B cell (primary cell): ENCODE measurements around the gene RIPPLY2. TPM values are rescaled to one million over a fixed set of nuclear protein-coding genes. Genes with fewer than 3 reads are reported as not detected.

ENCODE experiments used
- ATAC-seq: fragments of 200-7000 bp; cut with Tn5 transposase; one replicate; pipeline ENCODE4 v1.10.0; 2021; ENCODE audit warnings: low read depth, mild to moderate bottlenecking, moderate number of reproducible peaks, moderate library complexity
- CTCF ChIA-PET: fragments of 350-600 bp; sonication (Branson Sonifier 250); formaldehyde crosslinking; loops from one replicate; lab custom pipeline; 2021; ENCODE audit warnings: antibody characterized with exemption, inconsistent platforms; lab: Charles Lee
- POLR2A ChIA-PET: fragments of 350-600 bp; sonication (Branson Sonifier 250); formaldehyde crosslinking; loops from one replicate; lab custom pipeline; 2021; ENCODE audit warnings: antibody characterized with exemption; lab: Charles Lee
- DNase-seq: peaks from one replicate; pipeline ENCODE4 v3.0.0; 2013
- H2AFZ ChIP-seq: 2 replicates; pipeline ENCODE4 v1.6.1; 2012; ENCODE audit warnings: mild to moderate bottlenecking, low read depth, low read length; ENCODE audit not compliant: insufficient read depth, poor library complexity, severe bottlenecking
- H3K27ac ChIP-seq, 2 donors: 1 replicate in 1 of 2; 2 replicates in 1 of 2; pipeline ENCODE4 v1.5.1; 2012 to 2013; ENCODE audit warnings: low read length in 2 of 2, mild to moderate bottlenecking in 2 of 2, moderate library complexity in 1 of 2
- H3K27me3 ChIP-seq, 4 experiments: fragments of 200-600 bp in 1 of 4; sonication (generic) in 1 of 4; replicated peaks in 1 of 4; 1 replicate in 2 of 4; 2 replicates in 2 of 4; pipeline versions ENCODE4 v1.6.1 to v1.7.0; 2013 to 2016; ENCODE audit warnings: low read length in 3 of 4, mild to moderate bottlenecking in 2 of 4, mixed read lengths in 1 of 4, moderate library complexity in 1 of 4; ENCODE audit not compliant: insufficient read depth in 4 of 4, control insufficient read depth in 3 of 4; ENCODE audit errors: control extremely low read depth in 1 of 4
- H3K36me3 ChIP-seq, 2 experiments: replicated peaks in 1 of 2; 1 replicate in 1 of 2; 2 replicates in 1 of 2; pipeline versions ENCODE4 v1.6.1 to v1.7.1; 2013; ENCODE audit warnings: low read length in 1 of 2; ENCODE audit not compliant: insufficient read depth in 2 of 2, control insufficient read depth in 1 of 2; ENCODE audit errors: control extremely low read depth in 1 of 2, extremely low read depth in 1 of 2
- H3K4me1 ChIP-seq, 2 donors: fragments of 200-600 bp in 1 of 2; sonication (generic) in 1 of 2; 1 replicate in 1 of 2; 2 replicates in 1 of 2; pipeline versions ENCODE4 v1.5.1 to v1.6.1; 2013 to 2017; ENCODE audit warnings: low read length in 2 of 2; ENCODE audit not compliant: control insufficient read depth in 2 of 2, insufficient read depth in 2 of 2
- H3K4me2 ChIP-seq: replicated peaks from 2 replicates; pipeline ENCODE3; 2012; ENCODE audit warnings: mild to moderate bottlenecking, low read depth, low read length; ENCODE audit not compliant: poor library complexity, severe bottlenecking
- H3K4me3 ChIP-seq, 5 experiments: fragments of 200-600 bp in 1 of 5; sonication (generic) in 1 of 5; 1 replicate in 3 of 5; 2 replicates in 2 of 5; pipeline versions ENCODE4 v1.5.1 to v1.7.0; 2011 to 2016; ENCODE audit warnings: low read length in 4 of 5, mild to moderate bottlenecking in 4 of 5, low read depth in 2 of 5, control low read depth in 1 of 5, moderate library complexity in 1 of 5; ENCODE audit not compliant: insufficient read depth in 1 of 5; ENCODE audit errors: control extremely low read depth in 1 of 5, extremely low read depth in 1 of 5
- H3K79me2 ChIP-seq: fragments of 200-600 bp; sonication (generic); one replicate; pipeline ENCODE4 v1.6.0; 2016; ENCODE audit warnings: low read length; ENCODE audit not compliant: control insufficient read depth, insufficient read depth
- H3K9ac ChIP-seq: fragments of 200-600 bp; sonication (generic); 2 replicates; pipeline ENCODE4 v1.6.1; 2017; ENCODE audit warnings: mild to moderate bottlenecking, low read length, moderate library complexity
- H3K9me3 ChIP-seq, 3 donors: one replicate each; pipeline versions ENCODE4 v1.6.1 to v1.7.1; 2013; ENCODE audit warnings: low read length in 2 of 3; ENCODE audit not compliant: control insufficient read depth in 2 of 3, insufficient read depth in 1 of 3; ENCODE audit errors: control extremely low read depth in 1 of 3
- H4K20me1 ChIP-seq: 2 replicates; pipeline ENCODE4 v1.6.0; 2012; ENCODE audit warnings: mild to moderate bottlenecking, low read length; ENCODE audit not compliant: insufficient read depth, control insufficient read depth, poor library complexity, severe bottlenecking
- H3K27ac Mint-ChIP-seq: one replicate; pipeline ENCODE4 v1.8.0; 2021; ENCODE audit warnings: mixed read lengths
- H3K27me3 Mint-ChIP-seq: one replicate; pipeline ENCODE4 v1.8.0; 2021; ENCODE audit warnings: mixed read lengths
- H3K4me1 Mint-ChIP-seq: one replicate; pipeline ENCODE4 v1.8.0; 2021; ENCODE audit warnings: mixed read lengths
- H3K4me3 Mint-ChIP-seq: one replicate; pipeline ENCODE4 v1.8.0; 2021; ENCODE audit warnings: mixed read lengths
- H3K9me3 Mint-ChIP-seq: one replicate; pipeline ENCODE4 v1.8.0; 2022; ENCODE audit warnings: mixed read lengths; ENCODE audit not compliant: insufficient read depth
- CTCF ChIP-seq: fragments of 200-600 bp; IDR thresholded peaks from one replicate; pipeline ENCODE4 v1.8.0; 2022; ENCODE audit warnings: antibody characterized with exemption, mild to moderate bottlenecking
- EZH2 ChIP-seq: IDR thresholded peaks from 2 replicates; pipeline ENCODE4 v1.6.1; 2012; ENCODE audit warnings: borderline replicate concordance, low read depth, mild to moderate bottlenecking, moderate library complexity, low read length; ENCODE audit not compliant: insufficient read depth, poor library complexity, severe bottlenecking
- WGBS: methylation state at CpG from one replicate; pipeline ENCODE4 v1.1.5; 2013; ENCODE audit warnings: missing lambda C conversion rate; ENCODE audit not compliant: insufficient coverage; 5-methylcytosine and 5-hydroxymethylcytosine counted together
- intact Hi-C: fragments of 100-400 bp; cut with micrococcal nuclease; formaldehyde crosslinking; loops from one replicate; pipeline ENCODE4 v1.10.0; 2022
- polyA plus RNA-seq: library from polyadenylated mRNA; depleted of rRNA; stranded (reverse); fragments of >200 nt; gene quantifications from 2 replicates; pipeline ENCODE4 v1.2.3, GENCODE V29; 2012
- total RNA-seq, 2 donors: library from RNA; stranded (reverse); fragments of 120-200 nt in 1 of 2; gene quantifications; 1 replicate in 1 of 2; 2 replicates in 1 of 2; pipeline versions ENCODE4 v1.2.3 to v1.2.4, GENCODE V29; 2013 to 2022

RIPPLY2 gene
- total and polyA plus RNA-seq, 2 donors (not counting 1 experiment from before 2014, with no cell fraction given): not detected

GRCh38 chr6:83883240-83883639 is 30.1 kb downstream of the RIPPLY2 start:
- no peak overlapping the region for H2AFZ ChIP-seq
- no peak overlapping the region for H3K4me2 ChIP-seq
- H3K4me1 Mint-ChIP-seq: peaks cover 41% of the 10 kb centered on the region
- H3K4me1 ChIP-seq: no peaks in the 10 kb centered on the region
- no peaks in the 10 kb centered on the region for H3K27me3 Mint-ChIP-seq
- no peaks in the 10 kb centered on the region for H3K36me3 ChIP-seq
- intact Hi-C loops: loop anchor here (10.0 kb wide), 1 partner anchor 172 kb away; no protein-coding TSS in a partner anchor
- WGBS: no CpG with 5 or more reads among the region's 2 CpGs
- peaks cover 53% of the 10 kb centered on the region for H4K20me1 ChIP-seq
- no peak overlapping the region for H3K4me3 Mint-ChIP-seq
- CTCF ChIA-PET: interaction anchor here (1.0 to 1.5 kb wide), 3 partner anchors 17 to 358 kb away, joined by 3 to 7 read pairs (median 3); no protein-coding TSS in a partner anchor
- TF ChIP-seq EZH2 (no peak), CTCF (no peak)
- no peak overlapping the region for H3K4me3 ChIP-seq
- no peaks in the 10 kb centered on the region for H3K27me3 ChIP-seq
- no peaks in the 10 kb centered on the region for H3K9me3 ChIP-seq
- ATAC-seq (no peak), DNase-seq (no peak)
- H3K27ac ChIP-seq: no peak overlapping the region
- POLR2A ChIA-PET: no interaction called here
- H3K9ac ChIP-seq: no peak overlapping the region
- H3K9me3 Mint-ChIP-seq: no peaks in the 10 kb centered on the region
- H3K79me2 ChIP-seq: peaks cover 68% of the 10 kb centered on the region
- no peak overlapping the region for H3K27ac Mint-ChIP-seq

GRCh38 chr6:83884523-83884922 is 31.4 kb downstream of the RIPPLY2 start:
- no CpG with 5 or more reads among the region's 4 CpGs for WGBS
- Histone ChIP-seq H3K79me2 (peaks cover 68% of the 10 kb centered on the region), H4K20me1 (peaks cover 50% of the 10 kb centered on the region), H3K36me3 (no peaks in the 10 kb centered on the region), H3K9ac (no peak overlapping the region), H3K4me1 (peaks cover 5% of the 10 kb centered on the region in 2 donors), H3K4me3 (no peak overlapping the region), H3K27me3 (no peaks in the 10 kb centered on the region), H3K9me3 (peaks cover 0 to 2% (median 0%) of the 10 kb centered on the region in 3 donors), H3K4me2 (no peak overlapping the region), H3K27ac (no peak overlapping the region), H2AFZ (no peak overlapping the region)
- H3K9me3 Mint-ChIP-seq: no peaks in the 10 kb centered on the region
- TF ChIP-seq CTCF (peak; percentile 86), EZH2 (no peak)
- no peak overlapping the region for H3K4me3 Mint-ChIP-seq
- ChIA-PET CTCF (interaction anchor here (0.7 to 3.2 kb wide), 8 partner anchors 18 to 1438 kb away, joined by 3 to 30 read pairs (median 4); partner anchors contain the start of genes CEP162 and CYB5R4), POLR2A (no interaction called here)
- no peak overlapping the region for H3K27ac Mint-ChIP-seq
- peak; percentile 51 for ATAC-seq
- intact Hi-C loops: loop anchor here (1.0 to 10.0 kb wide), 4 partner anchors 26 to 344 kb away; partner anchors contain the start of gene CYB5R4
- DNase-seq: peak; percentile 62
- H3K27me3 Mint-ChIP-seq: no peaks in the 10 kb centered on the region
- H3K4me1 Mint-ChIP-seq: peaks cover 43% of the 10 kb centered on the region
